ENCODE data around the gene GINS2.

Gene GINS2

DNA sequence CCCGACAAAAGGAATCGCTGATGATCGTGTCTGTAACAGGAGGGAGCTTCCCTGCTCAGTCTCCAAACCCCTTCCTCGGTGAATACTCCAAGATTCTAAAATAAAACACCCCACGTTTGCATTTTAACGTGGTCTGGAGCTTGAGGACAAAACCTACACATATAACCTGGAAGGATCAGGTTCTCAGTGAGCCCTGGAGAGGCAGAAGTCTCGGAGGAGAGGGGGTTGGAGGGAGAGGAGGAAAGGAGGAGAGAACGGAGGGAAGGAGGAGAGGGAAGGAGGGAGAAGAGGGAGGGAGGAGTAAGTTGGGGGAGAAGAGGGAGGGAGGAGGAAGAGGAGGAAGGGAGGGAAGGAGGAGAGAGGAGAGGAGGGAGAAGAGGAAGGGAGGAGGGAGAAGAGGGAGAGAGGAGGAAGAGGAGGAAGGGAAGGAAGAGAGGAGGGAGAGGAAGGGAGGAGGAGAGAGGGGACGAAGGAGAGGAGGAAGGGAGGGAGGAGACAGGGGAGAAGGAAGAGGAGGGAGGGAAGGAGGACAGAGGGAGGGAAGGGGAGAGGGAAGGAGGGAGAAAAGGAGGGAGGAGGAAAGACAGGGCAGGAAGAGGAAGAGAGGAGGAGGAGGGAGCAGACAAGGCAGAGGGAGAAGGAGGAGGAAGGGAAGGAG, 27.4 kb upstream of the GINS2 start:
- DNase-seq = no peak

DNA sequence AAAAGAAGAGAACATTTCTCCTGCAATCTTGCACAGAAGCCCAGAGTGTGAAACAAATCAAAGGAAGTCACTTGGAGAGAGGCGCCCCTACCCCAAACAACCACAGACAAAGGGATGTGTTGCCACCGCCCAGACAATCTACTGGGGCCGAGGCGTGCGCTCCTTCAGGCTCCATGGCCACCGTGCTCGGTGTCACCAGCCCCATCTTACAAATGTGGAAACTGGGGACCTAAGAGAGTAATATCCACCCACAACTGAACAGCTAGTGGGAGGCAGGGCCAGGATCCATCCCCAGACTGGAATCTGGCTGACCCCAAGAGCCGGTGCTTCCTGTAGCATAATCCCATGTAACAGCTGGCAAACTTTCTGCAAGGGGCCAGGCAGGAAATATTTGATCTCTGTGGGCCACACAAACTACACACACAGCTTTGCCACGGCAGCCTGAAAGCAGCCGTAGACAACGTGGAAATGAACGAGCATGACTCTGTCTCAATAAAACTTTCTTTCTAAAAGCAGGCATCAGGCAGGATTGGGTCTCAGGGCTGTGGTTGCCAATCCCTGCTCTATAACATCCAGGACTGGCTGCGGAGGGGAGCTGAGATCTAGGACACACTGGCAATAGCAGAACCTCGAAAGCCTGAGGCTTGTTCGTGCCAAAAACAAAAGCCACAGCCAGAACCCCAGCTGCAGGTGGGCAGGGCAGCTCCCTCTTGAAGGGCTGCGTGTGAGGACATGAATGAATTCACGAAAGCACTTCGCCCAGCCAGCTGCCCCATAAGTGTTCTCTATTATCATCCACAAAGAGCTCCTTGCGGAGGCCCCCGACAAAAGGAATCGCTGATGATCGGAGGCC, 26.6 kb upstream of the GINS2 start:
- no peak for DNase-seq

DNA sequence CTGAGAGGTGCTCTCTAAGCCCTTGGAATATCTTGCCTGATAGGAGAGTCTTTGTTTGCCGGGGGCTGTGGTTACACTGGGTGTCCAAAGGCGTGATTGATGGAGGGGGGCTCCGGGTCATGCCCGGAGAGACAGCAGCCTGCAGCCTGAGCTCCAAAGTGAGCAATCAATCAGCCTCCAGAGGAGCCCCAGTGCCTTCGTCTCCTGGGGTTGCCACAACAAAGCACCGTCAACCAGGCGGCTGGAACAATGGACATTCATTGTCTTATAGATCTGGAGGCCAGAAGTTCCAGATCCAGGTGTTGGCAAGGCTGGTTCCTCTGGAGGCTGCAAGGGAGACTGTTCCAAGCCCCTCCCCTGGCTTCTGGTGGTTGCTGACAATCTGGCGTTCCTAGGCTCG, 24.0 kb upstream of the GINS2 start:
- DNase-seq = no peak

DNA sequence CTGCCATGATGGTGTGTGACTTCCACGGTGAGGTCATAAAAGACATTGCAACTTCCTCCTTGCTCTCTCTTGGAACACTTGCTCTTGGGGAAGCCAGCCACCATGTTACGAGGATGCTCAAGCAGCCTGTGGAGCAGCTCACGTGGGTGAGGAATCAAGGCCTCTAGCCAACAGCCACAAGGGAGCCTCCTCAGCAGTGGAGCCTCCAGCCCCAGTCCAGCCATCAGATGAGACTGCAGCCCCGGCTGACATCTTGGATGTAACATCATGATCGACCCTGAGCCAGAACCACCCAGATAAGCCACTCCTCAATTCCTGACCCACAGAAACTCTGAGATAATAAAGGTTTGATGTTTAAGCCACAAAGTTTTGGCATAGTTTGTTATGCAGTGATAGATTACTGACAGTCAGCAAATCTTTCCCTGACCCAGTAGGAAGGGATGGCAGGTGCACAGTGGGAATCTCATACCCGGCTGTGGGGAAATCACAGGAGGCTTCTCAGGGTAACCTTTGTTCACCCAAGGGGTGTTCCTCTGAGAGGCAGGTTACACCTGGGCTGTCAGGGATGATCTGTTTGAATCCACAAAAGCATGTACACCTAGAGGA, 23.3 kb upstream of the GINS2 start:
- DNase-seq = no peak

DNA sequence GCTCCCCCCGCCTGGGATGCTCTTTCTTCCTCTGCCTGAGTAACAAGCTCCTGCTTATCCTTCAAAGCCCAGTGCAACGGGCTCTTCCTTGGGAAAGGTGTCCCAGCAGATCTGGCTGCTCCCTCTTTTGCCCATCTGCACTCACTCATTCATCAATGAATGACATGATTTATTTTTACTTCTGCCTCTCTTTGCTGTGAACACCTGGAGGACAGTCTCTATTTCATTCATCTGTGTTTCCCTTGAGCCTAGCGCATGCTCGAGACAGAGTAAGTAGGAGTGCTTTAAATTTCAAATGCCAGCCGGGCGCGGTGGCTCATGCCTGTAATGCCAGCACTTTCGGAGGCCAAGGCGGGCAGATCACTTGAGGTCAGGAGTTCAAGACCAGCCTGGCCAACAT, 22.0 kb upstream of the GINS2 start:
- no peak for DNase-seq

DNA sequence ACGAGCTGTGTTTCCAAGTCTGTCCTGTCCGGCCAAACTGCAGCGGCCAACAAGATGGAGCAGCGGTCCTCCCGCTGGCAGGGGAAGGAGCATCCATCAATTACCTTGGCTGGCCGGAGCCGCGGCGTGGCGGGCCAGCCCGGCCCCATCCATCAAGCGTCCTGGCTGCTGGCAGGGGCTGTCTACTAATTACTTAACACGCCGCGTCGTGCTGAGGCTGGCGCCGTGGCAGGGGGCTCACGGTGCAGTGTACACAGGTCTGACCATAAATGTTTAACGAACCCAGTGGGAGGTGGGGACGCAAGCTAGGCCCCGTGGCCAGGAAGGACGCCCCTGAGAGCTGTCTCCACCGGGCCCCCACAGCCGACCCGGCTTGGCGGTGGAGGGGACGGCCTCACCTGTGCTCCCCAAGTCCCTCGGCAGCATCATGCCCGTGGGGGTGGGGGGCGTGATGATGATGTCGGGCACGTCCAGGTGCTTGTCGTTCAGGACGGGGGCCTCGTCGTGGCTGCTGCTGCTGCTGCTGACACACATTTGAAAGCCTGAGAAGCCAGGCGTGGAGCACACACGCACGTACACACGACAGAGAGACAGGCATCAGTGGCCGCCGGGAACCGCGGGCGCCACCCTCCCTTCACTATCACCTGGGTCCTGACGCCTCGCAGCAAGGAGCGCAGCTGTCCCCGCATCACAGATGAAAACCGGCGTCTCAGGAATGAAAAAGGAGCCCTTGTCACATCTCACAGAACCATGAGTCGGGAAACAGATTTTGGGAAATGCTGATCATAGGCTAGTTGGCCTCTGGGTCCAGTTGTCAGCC, 21.2 kb upstream of the GINS2 start:
- DNase-seq = no peak

DNA sequence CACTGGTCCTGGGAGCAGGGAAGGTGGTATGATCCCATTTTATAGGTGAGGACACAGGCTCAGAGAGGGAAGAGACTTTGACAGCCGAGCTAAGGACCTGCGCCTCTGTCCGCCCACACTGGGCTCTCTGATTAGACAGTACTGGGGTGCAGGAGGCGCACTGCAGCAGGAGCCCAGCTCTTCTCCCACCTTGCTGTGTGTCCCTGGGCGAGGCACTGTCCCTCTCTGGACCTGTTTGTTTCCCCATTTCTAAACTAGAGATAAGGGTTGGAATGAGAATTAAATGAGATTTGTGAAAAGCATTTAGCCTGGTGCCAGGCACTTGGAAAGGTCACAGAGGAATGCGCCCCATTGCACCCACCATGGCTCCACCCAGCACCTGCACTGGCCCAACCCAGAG, 19.6 kb upstream of the GINS2 start:
- no peak for DNase-seq

DNA sequence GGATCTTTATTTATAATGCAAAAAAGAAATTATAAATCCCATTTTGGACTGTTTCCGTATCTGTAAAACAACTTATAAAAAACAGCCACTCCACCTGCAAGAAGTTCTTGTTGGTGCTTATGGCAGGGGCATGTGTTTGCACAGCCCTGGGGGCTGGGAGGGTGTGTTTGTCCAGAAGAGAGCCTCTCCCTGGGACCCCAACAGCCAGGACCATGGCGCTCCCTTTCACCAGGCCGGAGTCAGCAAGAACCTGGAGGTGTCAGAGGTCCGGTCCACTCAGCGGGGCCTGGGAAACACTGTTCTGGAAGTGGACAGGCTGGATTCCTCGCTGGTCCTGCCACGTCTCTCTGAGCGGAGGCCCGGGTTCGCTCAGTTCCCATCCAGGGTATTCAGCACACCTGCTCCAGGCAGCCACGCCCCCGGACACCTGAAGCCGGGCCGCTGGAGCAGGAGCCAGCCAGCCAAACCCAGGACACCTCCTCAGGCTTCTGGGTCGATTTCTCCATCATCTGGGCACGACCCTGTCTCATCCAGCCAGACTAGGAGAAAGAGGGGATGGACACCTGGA, 18.9 kb upstream of the GINS2 start:
- DNase-seq = no peak

DNA sequence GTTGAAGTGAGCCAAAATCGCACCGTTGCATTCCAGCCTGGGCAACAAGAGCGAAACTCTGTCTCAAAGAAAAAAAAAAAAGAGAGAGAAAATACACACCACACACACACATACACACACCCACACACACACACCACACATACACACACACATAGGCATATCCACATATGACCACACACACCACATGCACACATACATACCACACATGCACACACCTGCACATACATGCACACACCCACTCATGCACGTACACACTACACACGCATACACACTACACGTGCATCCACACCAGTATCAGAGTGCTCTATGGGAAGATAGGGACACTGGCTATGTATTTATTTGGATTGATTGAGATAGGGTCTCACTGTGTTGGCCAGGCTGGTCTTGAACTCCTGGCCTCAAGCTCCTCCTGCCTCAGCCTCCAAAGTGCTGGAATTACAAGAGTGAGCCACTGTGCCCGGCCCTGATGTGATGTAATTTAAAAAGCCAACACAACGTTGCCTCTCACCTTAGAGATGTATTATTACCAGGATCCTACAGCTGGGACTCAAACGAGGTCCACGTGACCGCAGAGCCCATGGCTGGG, 17.8 kb upstream of the GINS2 start:
- no peak for DNase-seq

DNA sequence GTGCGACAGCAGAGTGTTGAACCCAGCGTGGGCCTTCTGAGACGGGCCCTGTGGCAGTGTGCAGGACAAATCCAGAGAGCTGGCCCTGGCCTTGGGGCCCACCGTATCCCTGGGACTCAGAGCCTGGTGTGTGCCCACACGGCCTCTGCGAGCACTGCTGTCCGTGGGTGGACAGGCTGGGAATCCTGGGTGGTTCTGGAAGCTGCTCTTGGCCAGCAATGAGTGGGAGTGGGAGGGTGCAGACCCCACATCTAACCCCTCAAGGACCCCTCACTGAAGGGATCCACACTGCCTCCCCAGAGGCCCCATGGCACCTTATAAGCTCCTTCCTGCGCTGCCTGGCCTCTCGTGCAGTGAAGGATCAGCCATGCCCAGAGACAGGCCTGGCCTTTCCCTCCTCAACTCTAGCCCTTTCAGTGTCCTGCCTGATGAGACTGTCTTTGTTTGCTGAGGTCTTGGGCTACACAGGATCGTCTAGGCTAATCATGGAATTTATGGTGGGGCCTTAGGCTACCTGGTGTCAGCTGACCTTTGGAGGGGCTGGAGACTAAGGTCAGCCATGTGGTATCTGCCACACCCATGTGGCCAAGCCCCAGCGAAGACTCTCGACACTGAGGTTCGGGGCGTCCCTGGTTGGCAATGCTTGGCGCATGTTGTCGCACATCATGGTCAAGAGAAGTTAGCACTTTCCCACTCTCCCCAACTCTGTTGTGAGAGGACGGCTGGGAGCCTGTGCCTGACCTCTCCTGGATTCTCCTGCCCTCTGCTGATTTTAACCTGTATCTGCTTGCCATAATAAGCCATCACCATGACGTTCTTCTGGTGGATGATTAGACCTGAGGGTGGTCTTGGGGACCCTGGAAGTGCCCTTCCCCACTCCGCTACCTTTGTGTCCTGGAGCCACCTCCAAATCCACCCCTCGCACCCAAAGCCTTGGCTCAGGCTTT, 16.4 kb upstream of the GINS2 start:
- no peak for DNase-seq

DNA sequence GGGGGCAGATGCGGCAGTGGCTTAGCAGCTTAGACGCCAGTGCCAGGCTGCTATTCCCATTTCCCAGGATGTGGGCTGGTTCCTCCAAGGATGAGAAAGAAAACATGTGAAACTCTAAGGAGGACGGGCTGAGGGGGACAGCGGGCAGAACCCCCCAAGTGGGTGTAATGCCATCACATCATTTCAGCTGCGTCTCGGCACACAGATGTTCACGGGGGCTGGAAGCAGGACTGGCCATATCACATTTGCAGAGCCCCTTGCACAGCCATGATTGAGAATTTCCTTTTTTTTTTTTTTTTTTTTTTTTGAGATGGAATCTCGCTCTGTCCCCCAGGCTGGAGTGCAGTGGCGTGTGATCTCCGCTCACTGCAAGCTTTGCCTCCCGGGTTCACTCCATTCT, 15.3 kb upstream of the GINS2 start:
- DNase-seq = no peak

DNA sequence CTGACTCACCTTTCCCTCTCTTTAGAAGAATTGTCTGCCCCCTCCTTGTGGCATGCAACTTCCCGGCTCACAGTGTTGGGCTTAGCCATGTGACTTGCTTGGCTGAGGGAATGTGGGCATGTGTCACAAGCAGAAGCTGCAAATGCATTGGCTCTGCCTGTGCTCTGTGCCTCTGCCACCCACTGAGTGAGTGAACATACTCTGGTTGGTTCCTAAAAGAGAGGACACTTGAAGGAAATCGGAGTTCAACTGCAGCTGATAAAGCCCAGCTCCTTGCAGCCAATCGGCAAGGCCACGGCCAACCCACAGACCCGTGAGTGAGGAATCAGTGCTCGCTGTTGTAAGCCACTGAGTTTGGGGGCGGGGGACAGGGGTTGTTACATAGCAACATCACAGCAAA, 10.9 kb upstream of the GINS2 start:
- no peak for DNase-seq

DNA sequence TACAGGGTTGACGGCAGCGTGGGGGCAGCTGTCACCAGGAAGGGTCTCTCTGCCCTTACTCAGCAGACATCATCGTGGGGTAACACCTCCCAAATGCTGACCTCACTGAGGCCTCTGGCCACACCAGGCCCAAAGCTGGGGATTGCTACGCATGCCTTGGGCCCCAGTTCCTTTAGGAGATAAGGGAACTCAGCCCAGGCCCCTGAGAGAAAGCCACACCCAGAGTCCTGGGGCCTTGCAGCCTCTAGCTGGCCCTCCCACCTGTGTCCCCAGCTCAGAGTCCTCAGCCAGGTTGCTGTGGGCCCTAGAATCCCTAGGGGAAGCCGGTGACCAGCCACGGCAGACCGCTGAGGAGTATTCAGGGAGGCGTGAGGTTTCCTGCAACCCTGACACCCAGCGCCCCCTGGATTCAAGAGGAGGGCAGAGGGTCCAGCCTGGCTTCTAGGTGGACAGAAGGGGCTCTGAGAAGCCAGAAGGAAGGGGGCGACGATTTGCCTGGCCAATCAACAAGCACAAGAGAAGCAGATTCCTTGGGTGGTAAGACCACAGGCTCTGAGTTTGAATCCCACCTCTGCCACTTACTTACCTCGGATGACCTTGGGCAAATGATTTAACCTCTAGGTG, 10.3 kb upstream of the GINS2 start:
- no peak for DNase-seq

DNA sequence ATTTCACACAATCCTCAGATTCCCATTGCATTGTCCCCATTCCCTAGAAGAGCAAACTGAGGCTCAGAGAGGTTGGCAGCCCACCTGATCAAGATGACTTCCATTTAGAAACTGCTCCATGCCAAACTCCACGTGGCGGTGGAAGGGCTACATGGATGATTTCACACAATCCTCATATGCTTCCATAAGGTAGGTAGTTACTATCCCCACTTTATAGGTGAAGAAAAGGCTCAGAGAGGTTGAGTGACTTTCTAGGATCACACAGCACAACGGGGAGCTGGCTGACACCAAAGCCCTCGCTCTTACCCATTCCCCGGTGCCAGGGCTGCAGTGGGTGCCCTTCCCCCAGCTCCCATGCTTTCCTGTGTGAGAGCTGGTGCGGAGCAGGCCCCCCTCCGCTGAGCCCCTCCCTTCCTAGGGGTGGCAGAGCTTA, 9.7 kb upstream of the GINS2 start:
- DNase-seq = no peak

DNA sequence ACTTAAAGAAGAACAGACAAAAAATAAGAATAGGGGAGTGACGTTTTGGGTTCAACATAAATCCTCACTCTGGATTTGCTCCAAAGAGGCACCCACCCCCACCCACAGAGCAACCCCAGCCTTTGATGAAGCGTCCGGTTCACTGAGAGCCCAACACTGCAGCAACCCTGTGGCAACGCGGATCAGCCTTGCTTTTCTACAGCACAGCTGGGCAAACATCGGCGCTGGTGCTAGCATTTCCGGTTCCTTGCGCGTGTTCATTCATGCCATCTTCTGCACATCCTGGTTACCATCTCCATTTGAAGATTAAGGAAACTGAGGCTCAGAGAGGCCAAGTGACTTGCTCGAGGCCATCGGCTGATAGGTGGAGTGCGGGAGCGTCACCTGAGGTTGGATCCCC, 8.7 kb upstream of the GINS2 start:
- no peak for DNase-seq

DNA sequence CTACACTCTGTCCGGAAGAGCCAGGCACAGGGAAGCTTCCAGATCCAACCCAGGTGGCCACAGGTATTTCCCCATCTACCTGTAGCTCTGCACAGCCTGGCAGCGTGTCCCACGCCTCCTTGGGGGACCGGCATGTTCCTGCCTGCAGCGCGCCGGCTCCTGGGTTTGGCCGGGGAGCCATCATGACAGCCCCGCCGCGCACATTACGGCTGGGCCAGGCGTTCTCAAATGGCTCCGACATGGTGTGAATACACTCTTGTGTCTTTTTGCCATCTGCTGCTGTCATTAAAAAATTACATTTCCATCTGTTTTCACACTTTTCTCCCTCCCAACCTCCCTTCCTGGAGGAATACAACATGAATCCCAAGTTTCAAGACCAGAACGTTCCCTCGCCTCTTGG, 8.0 kb upstream of the GINS2 start:
- DNase-seq = no peak

DNA sequence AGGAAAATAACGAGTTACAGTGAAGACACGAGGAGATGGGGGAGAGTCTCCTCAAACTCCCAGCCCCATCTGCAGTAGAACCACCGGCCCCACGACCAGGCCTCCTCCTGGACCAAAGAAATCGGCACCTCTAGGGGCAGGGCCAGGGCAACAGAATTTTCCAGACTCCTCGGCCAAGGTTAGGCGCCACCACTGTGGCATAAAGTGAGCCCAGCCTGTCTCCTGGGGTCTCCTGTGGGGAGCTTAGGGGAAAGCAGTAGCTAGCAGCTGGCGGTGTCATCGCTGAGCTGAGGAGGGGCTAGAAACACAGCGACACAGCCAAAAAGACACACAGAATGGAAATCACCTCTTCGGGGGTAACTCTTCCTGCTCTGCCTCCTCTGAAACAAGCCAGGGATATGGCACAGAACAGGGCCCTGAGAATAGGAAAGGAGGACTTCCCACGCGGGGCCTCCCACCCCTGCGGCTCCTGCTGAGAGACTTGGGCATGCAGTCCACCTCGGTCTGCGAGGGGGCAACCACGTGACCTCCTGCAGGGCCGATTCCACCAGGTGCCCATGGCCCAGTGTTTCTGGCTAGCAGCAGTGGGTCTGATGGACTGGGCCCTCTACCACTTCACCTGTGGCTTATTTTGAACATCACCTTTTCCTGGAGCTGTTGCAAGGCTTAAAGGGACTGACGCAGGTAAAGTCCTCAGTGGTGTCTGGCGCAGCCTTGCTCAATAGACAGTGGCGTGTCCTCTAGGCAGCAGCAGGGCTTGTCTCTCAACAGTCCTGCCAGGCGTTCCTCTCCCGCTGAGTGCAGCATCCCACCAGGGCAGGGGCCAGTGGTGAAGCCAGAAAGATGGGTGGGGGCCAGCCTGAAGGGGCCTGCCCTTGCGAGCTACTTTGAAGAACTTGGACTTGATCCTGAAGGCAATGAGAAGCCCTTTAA, 6.7 kb upstream of the GINS2 start:
- no peak for DNase-seq

DNA sequence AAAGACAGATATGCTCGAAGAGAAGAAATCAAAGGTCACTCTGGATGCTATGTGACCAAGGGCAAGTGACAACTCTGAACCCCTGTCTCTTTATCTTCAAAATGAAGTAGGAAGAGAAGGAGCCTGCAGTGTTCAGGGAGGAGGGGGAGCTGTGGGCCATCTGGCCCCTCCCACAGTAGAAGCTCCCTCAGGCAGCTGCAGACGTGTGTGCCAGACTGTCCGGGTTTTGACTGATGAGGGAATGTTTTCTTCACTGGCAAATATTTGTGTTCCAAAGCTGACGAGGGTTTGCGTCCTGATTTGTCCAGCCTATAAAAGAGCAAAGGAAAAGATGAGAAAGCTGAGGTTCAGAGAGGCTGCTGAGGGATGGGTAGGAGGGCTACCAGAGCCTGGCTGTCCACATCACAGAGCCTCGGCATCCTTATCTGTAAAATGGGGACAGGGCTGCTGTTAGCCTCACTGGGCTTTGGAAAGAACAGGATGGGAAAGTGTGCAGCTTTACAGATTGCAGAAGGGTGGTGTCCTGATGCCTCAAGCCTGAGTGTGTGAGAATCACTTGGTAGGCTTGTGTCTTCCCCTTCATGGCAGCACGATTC, 1.8 kb upstream of the GINS2 start:
- no peak for DNase-seq

DNA sequence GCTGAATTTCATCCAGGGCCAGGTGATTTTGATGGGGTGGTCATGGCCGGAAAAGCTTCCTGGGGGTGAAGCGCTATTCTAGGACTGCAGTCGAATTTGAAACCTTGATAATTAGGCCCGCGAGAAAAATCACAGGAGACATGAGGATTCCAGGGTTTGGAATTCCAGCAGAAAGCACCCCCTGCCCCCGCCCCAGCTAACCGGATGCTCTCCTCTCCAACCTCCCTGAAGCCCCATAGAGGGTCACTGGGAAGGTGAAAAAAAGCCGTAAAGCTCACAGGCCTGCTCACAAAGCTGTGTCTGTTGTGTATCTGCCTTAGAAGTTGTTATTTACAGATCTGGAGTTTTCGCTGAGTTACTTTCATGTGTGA, 1.2 kb upstream of the GINS2 start:
- DNase-seq = no peak

All from stimulated activated CD4-positive, alpha-beta T cell treated with anti-CD3 and anti-CD28 coated beads, Interleukin-4, amount 100 ng/mL, for 24 hours (primary cell).